HEK293T (cell line): ENCODE results near the gene MYBPH.

Experiments used
- ARNT ChIP-seq: fragments of 450-650 bp; IDR thresholded peaks from 2 replicates; pipeline ENCODE4 v1.6.1; 2017; ENCODE audit warnings: mild to moderate bottlenecking
- ELF4 ChIP-seq: fragments of 450-650 bp; IDR thresholded peaks from 2 replicates; pipeline ENCODE4 v1.6.1; 2017; ENCODE audit warnings: antibody characterized with exemption
- FOXK2 ChIP-seq: fragments of 450-650 bp; IDR thresholded peaks from 2 replicates; pipeline ENCODE4 v1.6.1; 2016; ENCODE audit warnings: mild to moderate bottlenecking
- FOXM1 ChIP-seq: fragments of 450-650 bp; IDR thresholded peaks from 2 replicates; pipeline ENCODE4 v1.6.1; 2017; ENCODE audit warnings: mild to moderate bottlenecking, borderline replicate concordance
- ZNF384 ChIP-seq: fragments of 450-650 bp; IDR thresholded peaks from 2 replicates; pipeline ENCODE4 v1.6.1; 2016
- TF ChIP-seq, protein P1 (sequence below): fragments of 450-650 bp; IDR thresholded peaks from 2 replicates; pipeline ENCODE4 v1.6.1; 2016

DNA sequence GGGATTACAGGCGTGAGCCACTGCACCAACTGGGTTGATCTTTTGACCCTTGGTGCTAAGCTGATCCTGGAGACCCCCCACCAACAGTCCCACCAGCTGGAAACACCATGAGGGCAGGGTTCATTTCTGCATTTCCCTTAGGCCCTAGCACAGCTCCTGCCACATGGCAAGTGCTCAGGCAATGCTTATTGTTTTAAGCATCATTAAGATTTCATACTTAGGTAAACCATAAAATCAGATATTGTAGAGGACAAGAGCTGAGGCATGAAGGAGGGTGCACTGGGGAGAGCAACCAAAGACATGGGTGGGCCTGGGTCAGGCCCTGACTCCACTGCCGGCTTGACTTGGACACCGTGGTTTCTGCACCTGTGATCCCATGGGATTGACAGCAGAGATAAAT, 36.2 kb upstream of the MYBPH start:
- TF ChIP-seq, protein P1, sequence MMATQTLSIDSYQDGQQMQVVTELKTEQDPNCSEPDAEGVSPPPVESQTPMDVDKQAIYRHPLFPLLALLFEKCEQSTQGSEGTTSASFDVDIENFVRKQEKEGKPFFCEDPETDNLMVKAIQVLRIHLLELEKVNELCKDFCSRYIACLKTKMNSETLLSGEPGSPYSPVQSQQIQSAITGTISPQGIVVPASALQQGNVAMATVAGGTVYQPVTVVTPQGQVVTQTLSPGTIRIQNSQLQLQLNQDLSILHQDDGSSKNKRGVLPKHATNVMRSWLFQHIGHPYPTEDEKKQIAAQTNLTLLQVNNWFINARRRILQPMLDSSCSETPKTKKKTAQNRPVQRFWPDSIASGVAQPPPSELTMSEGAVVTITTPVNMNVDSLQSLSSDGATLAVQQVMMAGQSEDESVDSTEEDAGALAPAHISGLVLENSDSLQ = no peak
- TF ChIP-seq ZNF384 (no peak), ELF4 (no peak), ARNT (no peak), FOXK2 (no peak), FOXM1 (no peak)
